ENCODE measurements around the gene HBS1L. TPM values are rescaled to one million over a fixed set of nuclear protein-coding genes. Genes with fewer than 3 reads are reported as not detected.
"Not testable (repeated sequence)": the region's sequence is repeated elsewhere in the genome, so short reads cannot be mapped to it uniquely, and the experiment has no call there.

Gene HBS1L
- polyA plus RNA-seq, 1 donor: 76.9 TPM

- no peak for DNase-seq
Measured at GRCh38 chr6:135084001-135084915, 29.6 kb upstream of the HBS1L start.

DNA sequence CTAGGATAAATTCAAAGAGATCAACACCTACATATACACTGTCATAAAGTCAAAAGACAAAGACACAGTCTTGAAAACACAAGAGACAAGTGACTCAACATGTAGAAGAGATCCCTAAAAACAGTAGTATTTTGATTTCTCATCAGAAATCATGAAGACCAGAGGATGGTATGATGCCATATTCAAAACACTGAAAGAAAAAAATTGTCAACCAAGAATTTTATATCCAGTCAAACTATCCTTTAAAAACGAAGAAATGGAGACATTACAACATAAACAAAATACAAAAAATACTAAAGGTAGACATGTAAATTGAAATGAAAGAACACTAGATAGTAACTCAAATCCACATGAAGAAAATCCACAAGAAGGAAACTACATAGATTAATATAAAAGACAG is 27.3 kb upstream of the HBS1L start:
- DNase-seq: no peak

GRCh38 chr6:135075018-135075417 is 20.4 kb upstream of the HBS1L start:
- DNase-seq: no peak

DNA sequence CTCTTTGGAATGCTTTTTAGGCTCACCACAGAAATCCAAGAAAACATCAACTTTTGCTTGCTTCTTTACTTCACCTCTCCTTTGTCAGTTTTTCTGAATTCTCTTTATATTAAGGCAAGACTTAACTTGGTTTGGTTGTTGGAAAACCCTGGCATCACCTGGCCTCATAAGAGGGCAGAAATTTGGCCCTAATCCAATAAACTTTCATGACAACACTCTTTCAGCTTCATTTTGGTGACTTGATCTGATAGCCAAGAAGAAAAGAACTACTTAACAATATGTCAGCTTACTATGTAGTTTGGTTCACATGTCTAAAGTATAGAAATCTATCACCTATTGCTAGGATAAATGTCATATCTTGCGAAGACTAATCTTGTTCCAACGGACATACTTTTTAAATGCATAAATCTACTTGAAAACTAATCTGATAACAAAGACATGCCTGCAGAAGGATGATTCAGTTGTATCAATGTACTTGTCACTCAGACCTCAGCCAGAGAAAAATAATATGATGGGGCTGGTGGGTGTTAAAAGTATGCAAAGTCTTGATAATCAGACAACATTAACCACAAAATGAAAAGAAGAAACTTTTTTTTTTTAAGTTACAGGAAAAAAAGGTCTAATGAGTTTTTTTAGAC is 19.3 kb upstream of the HBS1L start:
- no peak for DNase-seq

DNA sequence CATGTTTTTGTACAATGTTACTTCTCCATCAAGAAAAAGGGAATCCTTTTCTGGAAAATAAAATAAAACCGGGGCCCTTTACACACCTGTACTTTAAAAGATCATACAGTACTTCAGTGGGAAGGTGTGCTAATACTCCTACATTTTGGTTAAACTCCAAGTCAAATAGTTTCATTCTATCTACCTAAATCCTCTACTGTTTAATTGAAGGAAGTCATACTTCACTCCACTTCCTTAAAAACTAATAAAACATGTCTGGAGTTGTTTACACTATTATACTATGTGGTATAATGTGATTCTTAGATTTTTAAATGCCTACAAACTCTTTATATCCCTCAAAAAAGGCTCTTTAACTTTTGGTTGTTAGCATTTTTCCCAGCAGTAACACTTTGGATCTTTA is 18.6 kb upstream of the HBS1L start:
- no peak for DNase-seq

DNA sequence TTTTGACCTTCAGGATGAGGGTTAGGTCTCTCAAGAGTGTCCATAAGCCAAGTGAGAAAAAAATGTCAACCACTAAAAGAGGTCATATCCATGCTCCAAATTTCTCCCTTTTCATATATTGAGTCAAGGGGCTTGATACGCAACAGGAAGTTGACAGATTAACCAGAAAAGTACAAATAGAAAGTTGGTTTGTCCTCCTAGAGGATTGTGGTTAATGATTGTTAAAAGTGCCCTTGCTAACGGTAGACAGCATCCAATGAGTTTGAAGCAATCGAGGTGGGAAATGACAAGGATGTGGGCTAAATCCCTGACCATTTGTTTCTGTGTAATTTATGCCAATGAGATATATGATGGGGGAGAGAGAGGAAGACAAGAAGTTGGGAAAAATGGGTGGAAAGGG is 18.1 kb upstream of the HBS1L start:
- DNase-seq: no peak

- DNase-seq: no peak
Measured at GRCh38 chr6:135071541-135071940, 16.9 kb upstream of the HBS1L start.

- no peak for DNase-seq
Measured at GRCh38 chr6:135067911-135068310, 13.3 kb upstream of the HBS1L start.

DNA sequence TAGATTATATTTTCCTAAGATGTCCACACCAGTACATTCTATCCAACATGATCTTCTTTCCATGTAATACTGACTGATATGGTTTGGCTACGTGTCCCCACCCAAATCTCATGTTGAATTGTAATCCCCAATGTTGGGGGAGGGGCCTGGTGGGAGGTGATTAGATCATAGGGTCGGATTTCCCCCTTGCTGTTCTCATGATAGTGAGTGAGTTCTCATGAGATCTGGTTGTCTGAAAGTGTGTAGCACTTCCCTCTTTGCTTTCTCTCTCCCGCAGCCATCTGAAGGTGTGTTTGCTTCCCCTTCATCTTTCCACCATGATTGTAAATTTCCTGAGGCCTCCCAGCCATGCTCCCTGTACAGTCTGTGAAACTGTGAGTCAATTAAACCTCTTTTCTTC is 12.2 kb upstream of the HBS1L start:
- DNase-seq: no peak

- no peak for DNase-seq
Measured at GRCh38 chr6:135066397-135066796, 11.8 kb upstream of the HBS1L start.

GRCh38 chr6:135064586-135064985 is 10.0 kb upstream of the HBS1L start:
- no peak for DNase-seq

DNA sequence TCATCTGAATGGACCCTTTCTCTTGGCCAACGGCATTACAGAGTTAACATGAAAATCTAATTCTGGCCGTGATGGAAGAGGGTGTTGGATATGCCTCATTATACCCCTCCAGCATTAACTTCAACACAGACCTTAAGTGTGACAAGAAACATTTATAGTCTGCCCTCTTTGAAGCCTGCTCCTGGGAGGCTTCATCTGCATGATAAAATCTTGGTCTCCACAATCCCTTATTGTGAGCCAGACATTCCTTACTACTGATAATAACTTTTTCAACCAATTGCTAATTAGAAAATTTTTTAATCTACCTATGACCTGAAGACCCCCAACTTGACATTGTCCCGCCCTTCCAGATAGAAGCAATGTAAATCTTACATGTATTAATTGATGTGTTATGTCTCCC is 9.3 kb upstream of the HBS1L start:
- no peak for DNase-seq

DNA sequence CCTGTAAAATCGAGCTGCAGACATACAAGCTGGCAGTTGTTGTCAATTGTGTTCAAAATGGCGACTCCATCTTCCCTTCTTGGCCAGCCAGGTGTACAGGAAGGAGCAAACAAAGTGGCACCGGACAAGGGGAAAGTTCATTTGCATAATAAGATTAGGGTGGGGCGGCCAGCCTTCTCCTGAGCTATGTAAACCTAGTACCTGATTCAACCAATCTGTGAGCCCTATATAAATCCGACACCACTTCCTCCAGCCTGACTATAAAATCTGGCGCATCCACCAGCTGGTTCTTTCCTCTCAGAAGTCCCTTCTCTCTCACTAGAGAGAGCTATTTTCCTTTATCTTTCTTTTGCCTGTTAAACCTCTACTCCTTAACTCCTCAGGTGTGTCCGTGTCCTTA is 8.1 kb upstream of the HBS1L start:
- DNase-seq: no peak

DNA sequence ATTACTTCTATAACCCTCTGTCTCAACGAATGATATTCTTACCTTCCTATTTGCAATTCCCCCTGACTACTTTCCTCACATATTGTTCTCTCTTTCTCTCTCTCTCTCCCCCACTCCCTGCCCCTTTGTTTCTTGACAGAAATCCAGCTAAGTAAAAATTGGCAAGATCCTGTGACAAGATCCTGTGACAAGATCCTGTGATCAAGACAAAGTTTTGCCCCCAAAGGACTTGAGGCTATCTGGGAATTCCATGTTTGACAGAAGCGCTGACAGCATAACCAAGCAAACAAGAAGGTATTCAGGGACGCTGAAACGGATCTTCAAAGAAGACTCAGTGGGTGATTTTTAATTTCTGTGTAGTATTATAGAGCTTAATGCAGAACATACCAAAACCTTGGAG is 5.5 kb upstream of the HBS1L start:
- DNase-seq: no peak

DNA sequence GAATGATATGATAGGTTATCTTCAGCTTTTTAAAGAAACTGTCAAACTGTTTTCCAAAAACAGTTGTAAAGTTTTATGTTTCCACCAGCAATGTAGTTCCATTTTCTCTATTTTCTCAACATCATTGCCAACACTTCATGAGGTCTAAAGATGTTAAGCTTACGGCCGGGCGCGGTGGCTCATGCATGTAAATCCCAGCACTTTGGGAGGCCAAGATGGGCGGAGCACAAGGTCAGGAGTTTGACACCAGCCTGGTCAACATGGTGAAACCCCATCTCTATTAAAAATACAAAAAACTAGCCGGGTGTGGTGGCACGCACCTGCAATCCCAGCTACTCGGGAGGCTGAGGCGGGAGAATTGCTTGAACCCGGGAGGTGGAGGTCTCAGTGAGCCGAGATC is 3.7 kb upstream of the HBS1L start:
- not testable (repeated sequence) for DNase-seq

GRCh38 chr6:135056632-135057031 is 2.0 kb upstream of the HBS1L start:
- DNase-seq: no peak

DNA sequence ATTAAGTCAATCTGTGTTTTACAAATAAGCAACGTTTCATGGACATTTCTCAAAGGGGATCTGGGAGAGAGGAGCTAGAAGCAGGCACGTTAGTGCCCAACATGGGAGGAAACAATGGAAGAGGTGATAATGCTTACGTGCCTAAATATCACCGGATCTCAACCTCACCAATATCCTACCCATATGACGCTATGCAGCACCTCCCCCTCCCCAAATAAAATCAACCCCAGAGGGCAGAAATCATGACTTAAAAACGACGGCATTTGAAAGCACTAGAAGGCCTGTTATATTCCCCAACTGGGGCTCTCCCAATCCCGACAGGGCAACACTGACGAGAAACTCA is 425 bp downstream of the HBS1L start:
- DNase-seq: no peak

- DNase-seq: no peak
Measured at GRCh38 chr6:135053406-135053805, 1.2 kb downstream of the HBS1L start.

DNA sequence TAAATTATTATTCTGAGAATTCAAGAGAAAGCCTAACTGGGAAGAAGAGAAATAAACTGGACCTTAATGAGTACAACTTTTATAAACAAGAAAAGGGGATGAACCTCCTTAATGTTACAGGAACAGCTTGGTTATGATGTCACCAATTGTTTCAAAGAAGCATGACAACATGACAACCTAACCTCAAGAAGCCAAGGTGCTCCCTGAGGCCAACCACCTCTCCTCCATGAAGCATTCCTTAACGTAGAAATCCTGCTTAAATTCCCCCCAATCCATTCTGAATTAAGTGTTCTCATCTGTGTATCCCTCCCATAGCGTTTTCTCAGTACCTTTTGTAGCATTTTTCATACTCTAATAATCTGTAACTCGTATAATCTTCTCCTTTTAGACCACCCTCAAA is 1.7 kb downstream of the HBS1L start:
- no peak for DNase-seq

DNA sequence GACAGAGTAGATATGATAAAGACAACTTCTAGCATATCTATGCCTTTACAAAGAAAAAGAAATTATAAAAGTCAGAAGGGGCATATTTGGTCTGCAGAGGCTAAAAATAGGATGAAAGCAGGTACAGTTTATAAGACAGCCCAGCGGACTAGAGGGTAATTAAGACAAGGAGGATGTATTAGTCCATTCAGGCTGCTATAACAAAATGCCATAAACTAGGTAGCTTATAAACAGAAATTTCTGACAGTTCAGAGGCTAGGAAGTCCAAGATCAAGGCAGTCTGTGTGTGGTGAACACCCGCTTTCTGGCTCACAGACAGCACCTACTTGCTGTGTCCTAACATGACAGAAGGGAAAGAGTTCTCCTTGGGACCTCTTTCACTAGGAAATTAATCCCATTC is 5.7 kb downstream of the HBS1L start:
- DNase-seq: no peak

- no peak for DNase-seq
Measured at GRCh38 chr6:135047336-135047735, 7.3 kb downstream of the HBS1L start.

- no peak for DNase-seq
Measured at GRCh38 chr6:135046912-135047311, 7.7 kb downstream of the HBS1L start.

GRCh38 chr6:135044639-135045038 is 10.0 kb downstream of the HBS1L start:
- no peak for DNase-seq

DNA sequence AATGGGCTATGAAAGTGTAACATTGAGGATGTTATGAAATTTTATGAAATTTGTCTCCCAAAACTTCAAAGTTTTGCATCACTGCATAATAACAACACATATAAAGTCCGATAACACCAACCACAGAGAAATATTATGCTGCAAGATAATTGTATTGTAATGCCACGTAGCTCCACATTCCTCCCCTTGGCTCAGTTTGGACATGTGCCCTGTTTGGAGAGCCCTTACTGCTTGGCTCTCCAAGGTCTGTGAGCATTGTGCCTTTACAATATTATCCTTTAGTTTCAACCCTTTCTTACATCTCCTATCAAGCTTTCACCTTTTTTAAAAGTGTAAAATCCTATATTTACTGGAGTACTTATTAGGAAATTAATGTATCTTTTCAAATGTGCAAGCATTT is 10.8 kb downstream of the HBS1L start:
- no peak for DNase-seq
